ENCODE results near the gene ACE2.

The ACE2 gene

DNA sequence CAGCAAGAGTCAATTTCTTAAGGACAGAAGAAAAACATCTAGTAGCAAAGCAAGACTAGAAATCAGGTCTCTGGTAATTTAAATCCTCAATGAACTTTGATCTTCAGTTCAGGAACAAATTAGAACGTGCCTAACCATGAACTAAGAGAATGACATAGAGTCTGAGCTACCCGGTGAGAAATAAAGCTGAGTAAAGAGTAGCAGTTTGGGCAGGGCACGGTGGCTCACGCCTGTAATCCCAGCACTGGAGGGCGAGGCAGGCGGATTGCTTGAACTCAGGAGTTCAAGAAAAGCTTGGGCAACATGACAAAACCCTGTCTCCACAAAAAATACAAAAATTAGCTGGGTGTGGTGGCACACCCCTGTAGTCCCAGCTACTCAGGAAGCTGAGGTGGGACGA is 37.7 kb downstream of the ACE2 start:
- Mint-ChIP-seq H3K27ac (no peak overlapping the region), H3K4me1 (ENCODE audit: low read depth) (peaks cover 2% of the 10 kb centered on the region), H3K9me3 (no peaks in the 10 kb centered on the region), H3K27me3 (ENCODE audit: low read depth) (peaks cover 4% of the 10 kb centered on the region), H3K36me3 (ENCODE audit: low read depth) (no peaks in the 10 kb centered on the region), H3K4me3 (no peak overlapping the region)
- no peak for DNase-seq (ENCODE audit: low spot score)

DNA sequence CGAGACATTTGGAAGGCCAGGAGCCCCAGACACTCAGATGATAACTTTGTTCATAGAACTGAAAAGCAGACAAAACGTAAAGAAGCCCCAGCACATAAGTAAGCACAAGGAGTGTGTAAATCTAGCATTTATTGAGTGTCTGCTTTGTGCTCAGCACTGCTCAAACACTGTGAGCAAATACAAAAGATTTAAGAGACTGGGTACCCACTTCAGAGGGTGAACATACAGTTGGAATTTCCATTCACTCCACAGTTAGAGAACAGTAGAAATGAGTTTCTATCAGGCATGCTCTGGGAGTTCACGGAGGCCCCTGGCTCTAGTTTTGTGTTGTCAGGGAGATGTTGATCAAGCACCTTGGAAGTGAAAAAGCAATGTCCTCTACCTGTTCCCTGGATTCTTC is 39.8 kb downstream of the ACE2 start:
- H3K27ac Mint-ChIP-seq = no peak overlapping the region

DNA sequence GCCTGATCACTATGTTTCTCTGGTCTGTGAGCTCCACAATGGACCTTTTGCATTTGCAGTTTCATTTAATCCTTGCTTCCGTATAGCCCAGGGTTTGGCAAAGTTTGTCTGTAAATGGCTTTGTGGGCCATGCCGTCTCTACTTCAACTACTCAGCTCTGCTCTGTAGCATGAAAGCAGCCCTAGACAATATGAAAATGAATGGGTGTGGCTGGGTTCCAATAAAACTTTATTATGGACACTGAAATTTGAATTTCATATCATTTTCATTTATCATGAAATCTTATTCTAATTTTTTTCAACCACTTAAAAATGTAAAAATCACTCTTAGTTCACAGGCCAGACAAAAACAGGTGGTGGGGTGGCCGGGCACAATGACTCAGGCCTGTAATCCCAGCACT is 41.5 kb downstream of the ACE2 start:
- H3K9me3 Mint-ChIP-seq = no peaks in the 10 kb centered on the region
- H3K4me3 Mint-ChIP-seq = no peak overlapping the region
- H3K4me1 Mint-ChIP-seq (ENCODE audit: low read depth) = no peaks in the 10 kb centered on the region
- no peak for DNase-seq (ENCODE audit: low spot score)
- H3K36me3 Mint-ChIP-seq (ENCODE audit: low read depth) = no peaks in the 10 kb centered on the region
- H3K27me3 Mint-ChIP-seq (ENCODE audit: low read depth) = peaks cover 2% of the 10 kb centered on the region
- H3K27ac Mint-ChIP-seq = no peak overlapping the region

More for the DNA sequence above, 39.8 kb downstream of the ACE2 start:
- Mint-ChIP-seq H3K9me3 (no peaks in the 10 kb centered on the region), H3K4me3 (no peak overlapping the region), H3K27me3 (ENCODE audit: low read depth) (peaks cover 6% of the 10 kb centered on the region), H3K36me3 (ENCODE audit: low read depth) (no peaks in the 10 kb centered on the region), H3K4me1 (ENCODE audit: low read depth) (no peaks in the 10 kb centered on the region)
- no peak for DNase-seq (ENCODE audit: low spot score)

DNA sequence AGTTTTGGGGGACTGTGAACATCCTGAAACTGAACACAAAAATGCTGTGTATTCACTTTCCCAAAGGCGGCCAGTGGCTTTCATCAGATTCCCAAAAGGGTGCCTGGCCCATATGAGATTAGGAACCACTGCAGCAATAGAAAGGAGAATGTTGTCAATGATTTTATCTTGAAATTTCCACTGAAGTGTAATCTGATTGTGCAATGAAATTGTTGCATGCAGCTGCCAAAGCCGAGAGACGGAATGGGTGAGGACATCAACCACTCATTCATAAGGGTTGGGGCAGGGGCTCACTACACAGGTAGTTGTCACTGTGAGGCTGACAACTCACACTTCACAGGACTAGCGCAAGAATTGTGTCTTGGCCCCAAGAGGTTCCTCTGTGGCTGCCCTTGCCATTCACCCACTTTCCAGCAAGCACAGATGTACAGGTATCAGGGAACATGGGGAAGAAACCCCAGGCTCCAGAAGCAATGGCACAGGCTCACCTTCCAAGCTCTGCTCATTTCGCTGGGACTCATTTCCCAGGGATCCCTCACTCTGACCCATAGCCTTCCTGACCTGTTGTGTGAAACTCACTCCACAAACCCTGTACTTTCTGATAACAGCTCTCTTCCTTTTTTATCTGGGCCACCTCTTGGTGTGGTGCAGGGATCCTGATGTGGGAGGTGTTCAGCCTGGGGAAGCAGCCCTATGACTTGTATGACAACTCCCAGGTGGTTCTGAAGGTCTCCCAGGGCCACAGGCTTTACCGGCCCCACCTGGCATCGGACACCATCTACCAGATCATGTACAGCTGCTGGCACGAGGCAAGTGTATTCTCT is 51.4 kb downstream of the ACE2 start:
- Mint-ChIP-seq H3K27ac (no peak overlapping the region), H3K9me3 (no peaks in the 10 kb centered on the region), H3K4me3 (no peak overlapping the region), H3K27me3 (ENCODE audit: low read depth) (peaks cover 4% of the 10 kb centered on the region), H3K36me3 (ENCODE audit: low read depth) (no peaks in the 10 kb centered on the region), H3K4me1 (ENCODE audit: low read depth) (no peaks in the 10 kb centered on the region)
- DNase-seq (ENCODE audit: low spot score) = no peak

DNA sequence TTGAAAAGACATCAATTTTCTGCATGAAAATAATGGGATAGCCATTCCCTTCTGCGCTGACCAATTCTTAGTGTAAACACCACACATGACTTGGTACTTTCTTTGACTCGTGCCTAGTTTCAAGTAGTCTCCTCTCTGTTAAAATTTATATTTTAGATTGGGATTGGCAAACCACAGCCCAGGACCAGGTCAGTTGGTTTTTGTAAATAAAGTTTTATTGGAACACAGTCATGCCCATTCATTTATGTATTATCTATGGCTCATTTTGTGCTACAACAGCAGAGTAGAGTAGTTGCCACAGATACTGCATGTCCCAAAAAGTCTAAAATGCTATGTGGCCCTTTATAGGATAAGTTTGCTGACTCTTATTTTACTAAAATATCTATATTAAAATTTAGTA is 53.4 kb downstream of the ACE2 start:
- no peaks in the 10 kb centered on the region for H3K4me1 Mint-ChIP-seq (ENCODE audit: low read depth)
- H3K27ac Mint-ChIP-seq = no peak overlapping the region
- no peak for DNase-seq (ENCODE audit: low spot score)
- peaks cover 2% of the 10 kb centered on the region for H3K27me3 Mint-ChIP-seq (ENCODE audit: low read depth)
- no peak overlapping the region for H3K4me3 Mint-ChIP-seq
- no peaks in the 10 kb centered on the region for H3K36me3 Mint-ChIP-seq (ENCODE audit: low read depth)
- H3K9me3 Mint-ChIP-seq = no peaks in the 10 kb centered on the region

DNA sequence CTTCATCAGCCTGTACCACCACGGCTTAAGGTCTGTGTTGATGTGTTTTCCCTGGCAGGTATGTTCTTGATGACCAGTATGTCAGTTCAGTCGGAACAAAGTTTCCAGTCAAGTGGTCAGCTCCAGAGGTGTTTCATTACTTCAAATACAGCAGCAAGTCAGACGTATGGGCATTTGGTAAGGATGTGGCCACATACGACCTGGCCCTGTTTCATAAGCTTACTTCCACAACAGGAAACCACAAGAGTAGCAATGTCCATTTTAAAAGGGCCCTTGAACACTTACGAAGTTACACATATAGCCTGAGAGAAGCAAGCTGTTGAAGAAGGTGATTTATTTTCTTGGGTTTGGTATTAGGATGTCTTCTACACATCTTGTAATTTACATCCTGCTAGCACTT is 54.0 kb downstream of the ACE2 start:
- H3K36me3 Mint-ChIP-seq (ENCODE audit: low read depth) = no peaks in the 10 kb centered on the region
- no peak overlapping the region for H3K27ac Mint-ChIP-seq
- H3K4me1 Mint-ChIP-seq (ENCODE audit: low read depth) = no peaks in the 10 kb centered on the region
- H3K27me3 Mint-ChIP-seq (ENCODE audit: low read depth) = peaks cover 2% of the 10 kb centered on the region
- no peaks in the 10 kb centered on the region for H3K9me3 Mint-ChIP-seq
- no peak overlapping the region for H3K4me3 Mint-ChIP-seq
- DNase-seq (ENCODE audit: low spot score) = no peak

DNA sequence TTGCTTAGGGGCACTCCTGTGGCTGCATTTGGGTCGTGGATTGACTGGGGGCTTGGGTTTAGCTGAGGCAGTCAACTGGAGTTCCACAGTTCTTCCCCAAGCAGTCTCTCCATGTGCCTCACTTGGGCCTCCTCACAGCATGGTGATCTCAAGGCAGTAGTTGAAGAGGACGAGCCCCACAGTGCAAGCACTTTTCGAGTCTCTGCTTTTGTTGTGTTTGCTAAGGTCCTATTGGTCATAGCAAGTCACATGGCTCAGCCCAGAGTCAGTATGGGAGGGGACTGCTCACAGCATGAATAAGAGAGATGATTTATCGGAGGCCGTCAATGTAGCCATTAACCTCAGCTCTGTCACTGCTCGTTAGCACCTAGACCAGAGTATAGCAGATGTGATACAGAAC is 70.4 kb downstream of the ACE2 start:
- Mint-ChIP-seq H3K4me3 (no peak overlapping the region), H3K9me3 (no peaks in the 10 kb centered on the region), H3K27me3 (ENCODE audit: low read depth) (peaks cover 2% of the 10 kb centered on the region), H3K4me1 (ENCODE audit: low read depth) (peaks cover 2% of the 10 kb centered on the region), H3K27ac (no peak overlapping the region), H3K36me3 (ENCODE audit: low read depth) (no peaks in the 10 kb centered on the region)
- no peak for DNase-seq (ENCODE audit: low spot score)

DNA sequence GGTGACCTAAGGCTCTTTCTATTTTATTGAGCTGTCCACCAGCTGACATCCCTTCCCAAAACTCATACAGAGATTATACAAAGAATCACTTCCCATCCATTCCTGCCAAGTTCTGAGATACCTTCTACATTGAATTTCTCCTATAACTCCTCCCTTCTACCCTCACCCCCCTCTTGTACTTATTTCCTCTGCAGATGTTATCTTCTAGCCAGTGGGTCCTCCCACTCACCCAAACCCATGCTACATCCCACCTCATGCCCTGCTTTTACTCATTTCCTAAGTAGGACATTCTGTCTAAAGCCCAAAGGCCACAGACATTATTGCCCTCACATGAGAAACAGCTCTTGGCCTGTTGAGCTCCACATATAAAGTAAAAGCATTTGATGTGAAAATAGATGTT is 71.6 kb downstream of the ACE2 start:
- Mint-ChIP-seq H3K4me3 (no peak overlapping the region), H3K27ac (no peak overlapping the region), H3K27me3 (ENCODE audit: low read depth) (peaks cover 2% of the 10 kb centered on the region), H3K4me1 (ENCODE audit: low read depth) (peaks cover 2% of the 10 kb centered on the region), H3K36me3 (ENCODE audit: low read depth) (no peaks in the 10 kb centered on the region), H3K9me3 (no peaks in the 10 kb centered on the region)
- DNase-seq (ENCODE audit: low spot score) = no peak

DNA sequence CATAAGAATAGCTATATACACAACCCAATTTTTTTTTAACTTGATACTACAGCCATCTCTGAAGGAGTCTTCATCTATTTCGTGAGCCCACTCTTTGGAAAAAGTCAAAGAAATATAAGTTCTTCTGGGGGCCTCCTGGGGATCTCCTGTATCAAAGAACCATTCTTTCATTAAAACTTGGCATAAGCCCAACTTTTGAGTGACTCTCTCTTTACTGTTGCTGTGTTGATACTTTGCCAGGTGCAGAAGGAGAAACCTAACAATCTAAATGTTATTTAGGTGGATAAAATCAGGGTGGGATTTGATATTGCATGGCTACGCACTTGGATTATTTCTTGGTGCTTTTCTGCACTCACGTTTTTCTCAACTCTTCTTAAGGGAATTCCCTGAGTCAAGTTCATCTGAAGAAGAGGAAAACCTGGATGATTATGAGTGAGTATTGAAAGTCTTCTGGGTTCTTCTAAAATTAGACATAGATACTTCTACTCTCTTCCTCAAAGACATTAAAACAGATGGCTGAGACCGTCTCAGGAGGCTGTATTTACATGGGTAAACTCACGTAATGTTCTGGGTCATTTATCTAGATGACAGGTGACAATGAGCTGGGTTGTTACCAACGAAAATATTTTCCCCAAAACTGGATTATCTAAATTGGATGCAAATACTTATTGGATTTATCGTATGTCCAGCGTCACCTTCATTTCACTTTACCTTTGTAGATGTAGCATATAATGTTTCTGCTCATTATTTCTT is 74.9 kb downstream of the ACE2 start:
- Mint-ChIP-seq H3K27me3 (ENCODE audit: low read depth) (no peaks in the 10 kb centered on the region), H3K36me3 (ENCODE audit: low read depth) (no peaks in the 10 kb centered on the region), H3K27ac (no peak overlapping the region), H3K4me1 (ENCODE audit: low read depth) (peaks cover 2% of the 10 kb centered on the region), H3K4me3 (no peak overlapping the region), H3K9me3 (no peaks in the 10 kb centered on the region)
- DNase-seq (ENCODE audit: low spot score) = no peak

DNA sequence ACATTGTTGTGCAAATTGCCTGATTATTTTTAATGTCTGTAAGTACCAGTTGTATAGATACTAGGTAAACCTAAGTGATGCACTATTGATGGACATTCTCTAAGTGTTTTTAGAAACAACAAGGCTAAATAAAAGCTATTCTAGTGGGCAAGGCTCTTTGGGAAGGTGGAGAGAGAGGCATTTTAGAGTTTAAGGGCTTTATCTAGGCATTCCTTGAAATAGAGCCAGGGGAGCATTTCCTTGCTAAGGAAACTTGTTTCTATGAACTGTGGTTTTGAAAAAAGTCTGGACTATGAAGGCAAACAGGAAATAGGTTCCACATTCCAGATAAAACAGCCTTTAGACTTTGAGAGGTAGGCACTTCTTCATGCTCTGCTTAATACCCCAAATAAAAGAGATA is 76.3 kb downstream of the ACE2 start:
- no peak overlapping the region for H3K27ac Mint-ChIP-seq
- no peaks in the 10 kb centered on the region for H3K27me3 Mint-ChIP-seq (ENCODE audit: low read depth)
- no peak for DNase-seq (ENCODE audit: low spot score)
- no peaks in the 10 kb centered on the region for H3K36me3 Mint-ChIP-seq (ENCODE audit: low read depth)
- peaks cover 2% of the 10 kb centered on the region for H3K4me1 Mint-ChIP-seq (ENCODE audit: low read depth)
- no peaks in the 10 kb centered on the region for H3K9me3 Mint-ChIP-seq
- H3K4me3 Mint-ChIP-seq = no peak overlapping the region

DNA sequence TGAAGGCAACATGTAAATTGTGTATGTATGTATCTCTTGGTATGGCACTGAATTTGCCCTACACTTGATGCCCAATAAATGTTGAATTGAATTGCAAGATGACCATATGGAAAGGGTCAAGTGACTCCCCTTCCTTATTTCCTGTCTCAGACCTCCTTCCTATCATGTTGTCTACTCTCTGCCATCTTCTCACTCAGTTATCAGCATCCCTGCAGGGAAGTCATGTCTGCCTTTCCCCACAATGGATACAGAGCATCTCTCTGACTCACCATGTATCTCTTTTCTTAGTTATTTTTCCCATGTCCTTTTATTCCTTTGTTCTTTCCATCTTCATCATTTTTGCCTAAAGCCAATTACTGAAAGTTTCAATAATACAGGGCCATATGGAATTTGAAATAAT is 77.7 kb downstream of the ACE2 start:
- no peaks in the 10 kb centered on the region for H3K27me3 Mint-ChIP-seq (ENCODE audit: low read depth)
- H3K4me3 Mint-ChIP-seq = no peak overlapping the region
- H3K36me3 Mint-ChIP-seq (ENCODE audit: low read depth) = no peaks in the 10 kb centered on the region
- no peak overlapping the region for H3K27ac Mint-ChIP-seq
- H3K9me3 Mint-ChIP-seq = no peaks in the 10 kb centered on the region
- no peak for DNase-seq (ENCODE audit: low spot score)
- H3K4me1 Mint-ChIP-seq (ENCODE audit: low read depth) = no peaks in the 10 kb centered on the region

DNA sequence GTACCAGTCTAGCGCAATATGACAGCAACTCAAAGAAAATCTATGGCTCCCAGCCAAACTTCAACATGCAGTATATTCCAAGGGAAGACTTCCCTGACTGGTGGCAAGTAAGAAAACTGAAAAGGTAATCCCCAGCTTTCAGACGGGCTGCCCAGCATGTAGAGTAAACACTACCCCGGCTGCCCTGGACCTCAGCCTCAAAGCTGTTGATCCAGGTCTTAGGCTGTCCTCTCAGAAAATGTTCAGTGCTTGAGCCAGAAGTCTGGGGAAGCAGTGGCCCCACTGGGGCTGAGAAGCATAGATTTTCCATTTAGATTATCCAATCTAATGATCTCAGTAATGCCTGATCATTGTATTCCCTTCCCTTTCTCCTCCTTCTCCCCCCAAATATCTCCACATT is 78.3 kb downstream of the ACE2 start:
- Mint-ChIP-seq H3K4me1 (ENCODE audit: low read depth) (no peaks in the 10 kb centered on the region), H3K9me3 (no peaks in the 10 kb centered on the region), H3K27ac (no peak overlapping the region), H3K27me3 (ENCODE audit: low read depth) (no peaks in the 10 kb centered on the region), H3K36me3 (ENCODE audit: low read depth) (no peaks in the 10 kb centered on the region), H3K4me3 (no peak overlapping the region)
- no peak for DNase-seq (ENCODE audit: low spot score)

DNA sequence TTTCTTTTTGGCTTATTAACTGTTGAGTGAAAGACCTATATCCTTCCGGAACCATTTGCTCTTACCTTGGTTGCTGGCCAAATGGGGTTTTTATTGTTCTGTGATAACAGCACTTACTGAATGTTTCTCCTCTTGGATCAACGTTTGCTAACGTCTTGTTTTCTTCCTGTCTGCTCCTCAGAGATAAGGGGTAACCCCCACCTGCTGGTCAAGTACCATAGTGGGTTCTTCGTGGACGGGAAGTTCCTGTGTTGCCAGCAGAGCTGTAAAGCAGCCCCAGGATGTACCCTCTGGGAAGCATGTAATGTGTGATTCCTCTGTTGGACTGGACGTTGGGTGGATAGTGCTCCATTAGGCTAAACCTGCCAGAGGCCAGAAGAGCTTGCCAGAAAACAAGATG is 84.8 kb downstream of the ACE2 start:
- H3K27ac Mint-ChIP-seq = no peak overlapping the region
- H3K4me1 Mint-ChIP-seq (ENCODE audit: low read depth) = no peaks in the 10 kb centered on the region
- H3K4me3 Mint-ChIP-seq = no peak overlapping the region
- H3K27me3 Mint-ChIP-seq (ENCODE audit: low read depth) = peaks cover 2% of the 10 kb centered on the region
- H3K36me3 Mint-ChIP-seq (ENCODE audit: low read depth) = no peaks in the 10 kb centered on the region
- H3K9me3 Mint-ChIP-seq = no peaks in the 10 kb centered on the region
- DNase-seq (ENCODE audit: low spot score) = no peak

DNA sequence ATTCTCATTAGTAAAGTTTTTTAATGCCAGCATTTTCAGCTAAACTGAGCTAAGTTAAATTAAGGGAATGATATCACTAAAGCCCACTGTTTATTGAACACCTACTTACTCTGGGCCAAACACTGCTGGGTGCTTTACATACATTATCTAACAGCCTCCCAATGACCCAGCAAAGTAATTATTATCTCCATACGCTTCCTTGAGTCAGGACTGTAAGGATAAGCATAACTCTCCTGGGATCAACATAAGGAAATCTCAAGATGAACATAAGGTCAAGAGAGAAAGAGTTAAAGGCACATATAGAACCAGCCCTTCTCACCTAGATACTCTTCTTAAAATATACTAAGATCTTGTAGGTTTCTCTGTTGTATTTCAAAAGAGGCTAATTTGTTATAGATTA is 86.5 kb downstream of the ACE2 start:
- Mint-ChIP-seq H3K9me3 (no peaks in the 10 kb centered on the region), H3K36me3 (ENCODE audit: low read depth) (no peaks in the 10 kb centered on the region), H3K27ac (no peak overlapping the region), H3K4me1 (ENCODE audit: low read depth) (no peaks in the 10 kb centered on the region), H3K4me3 (no peak overlapping the region), H3K27me3 (ENCODE audit: low read depth) (peaks cover 5% of the 10 kb centered on the region)
- DNase-seq (ENCODE audit: low spot score) = no peak

Data from T-helper 2 cell treated with Interferon-gamma antibody and Interleukin-4, amounts not matched to agents 5 μg/mL and 100 μg/mL, for 36 hours (primary cell).